CD4-positive, CD25-positive, alpha-beta regulatory T cell (primary cell): ENCODE results near the gene COL4A1. TPM values are rescaled to one million over a fixed set of nuclear protein-coding genes. Genes with fewer than 3 reads are reported as not detected.

Experiments
- ATAC-seq, 2 donors: fragments of 150-1000 bp; cut with Tn5 transposase; one replicate each; pipeline ENCODE4 v1.10.0; 2021; ENCODE audit warnings: low read depth in 2 of 2, moderate number of reproducible peaks in 2 of 2, moderate library complexity in 1 of 2
- DNase-seq, 3 donors: peaks; one replicate each; pipeline versions ENCODE4 v3.0.0 to v3.0.0-alpha.2; 2012 to 2022; ENCODE audit warnings: mixed read lengths in 1 of 3
- H3K27ac ChIP-seq: one replicate; pipeline ENCODE4 v1.7.0; 2013; ENCODE audit warnings: mild to moderate bottlenecking, low read length; ENCODE audit not compliant: insufficient read depth, poor library complexity, severe bottlenecking
- H3K27me3 ChIP-seq: one replicate; pipeline ENCODE4 v1.7.0; 2013; ENCODE audit warnings: low read length; ENCODE audit not compliant: control insufficient read depth, insufficient read depth
- H3K36me3 ChIP-seq: one replicate; pipeline ENCODE4 v1.7.0; 2013; ENCODE audit warnings: mild to moderate bottlenecking, low read length, moderate library complexity; ENCODE audit not compliant: control insufficient read depth, insufficient read depth
- H3K4me1 ChIP-seq: 2 replicates; pipeline ENCODE4 v1.7.0; 2013; ENCODE audit warnings: mild to moderate bottlenecking, low read length; ENCODE audit not compliant: insufficient read depth, control insufficient read depth, poor library complexity, severe bottlenecking
- H3K4me3 ChIP-seq: one replicate; pipeline ENCODE4 v1.7.0; 2013; ENCODE audit warnings: low read depth, mild to moderate bottlenecking, low read length, moderate library complexity
- H3K9me3 ChIP-seq, 2 experiments: 1 replicate in 1 of 2; 2 replicates in 1 of 2; pipeline ENCODE4 v1.7.0; 2013; ENCODE audit warnings: low read length in 2 of 2, mild to moderate bottlenecking in 1 of 2, moderate library complexity in 1 of 2; ENCODE audit not compliant: control insufficient read depth in 2 of 2
- H3K27ac Mint-ChIP-seq, 3 donors: one replicate each; pipeline ENCODE4 v1.8.0; 2020 to 2022; ENCODE audit warnings: mild to moderate bottlenecking in 3 of 3, mixed read lengths in 3 of 3, moderate library complexity in 2 of 3
- H3K27me3 Mint-ChIP-seq: one replicate; pipeline ENCODE4 v1.8.0; 2022; ENCODE audit warnings: mild to moderate bottlenecking, mixed read lengths
- H3K36me3 Mint-ChIP-seq: one replicate; pipeline ENCODE4 v1.8.0; 2020; ENCODE audit warnings: mixed read lengths
- H3K4me1 Mint-ChIP-seq, 4 donors: one replicate each; pipeline ENCODE4 v1.8.0; 2020 to 2022; ENCODE audit warnings: mixed read lengths in 4 of 4, mild to moderate bottlenecking in 1 of 4
- H3K4me3 Mint-ChIP-seq, 4 donors: one replicate each; pipeline ENCODE4 v1.8.0; 2020 to 2022; ENCODE audit warnings: mild to moderate bottlenecking in 4 of 4, mixed read lengths in 4 of 4, moderate library complexity in 3 of 4
- H3K9me3 Mint-ChIP-seq, 7 donors: one replicate each; pipeline ENCODE4 v1.8.0; 2020 to 2022; ENCODE audit warnings: mixed read lengths in 7 of 7, mild to moderate bottlenecking in 3 of 7, moderate library complexity in 2 of 7
- polyA plus RNA-seq, 4 donors: library from polyadenylated mRNA; unstranded; fragments of 300-500 nt; fragmentation: Illumina TruSeq; gene quantifications; one replicate each; pipeline ENCODE4 v1.2.3, GENCODE V29; 2021
- total RNA-seq: library from RNA; stranded (reverse); gene quantifications from one replicate; pipeline ENCODE4 v1.2.3, GENCODE V29; 2022

Gene COL4A1
- total and polyA plus RNA-seq, 5 donors from 2014 or later, result not detected

DNA sequence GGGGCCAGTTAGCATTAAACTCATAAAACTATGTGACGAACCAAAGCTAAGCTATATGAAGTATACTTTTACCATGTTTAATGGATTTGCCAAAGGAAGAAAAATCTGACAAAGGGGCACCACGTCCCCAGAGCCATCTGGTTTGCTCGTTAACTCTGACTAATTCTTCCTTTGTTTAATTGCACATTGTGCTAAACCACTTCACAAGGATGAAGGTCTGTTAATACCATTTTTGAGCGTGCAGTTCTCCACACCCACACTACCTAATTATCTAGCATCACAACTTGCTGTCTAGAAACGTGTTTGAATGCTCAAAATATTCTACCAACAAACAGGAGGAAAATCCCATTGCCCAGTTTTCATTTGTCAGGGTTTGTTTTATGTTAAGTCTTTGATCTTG, 74.8 kb downstream of the COL4A1 start:
- no peak overlapping the region for H3K4me3 ChIP-seq
- H3K27ac Mint-ChIP-seq, result no peak overlapping the region
- H3K9me3 ChIP-seq, result no peaks in the 10 kb centered on the region
- H3K9me3 Mint-ChIP-seq, result peaks cover 0 to 2% (median 0%) of the 10 kb centered on the region in 7 donors
- no peaks in the 10 kb centered on the region for H3K27me3 ChIP-seq
- no peaks in the 10 kb centered on the region for H3K36me3 ChIP-seq
- H3K36me3 Mint-ChIP-seq, result no peaks in the 10 kb centered on the region
- H3K27me3 Mint-ChIP-seq, result peaks cover 4% of the 10 kb centered on the region
- H3K27ac ChIP-seq, result no peak overlapping the region
- no peak overlapping the region for H3K4me3 Mint-ChIP-seq
- DNase-seq (no peak), ATAC-seq (no peak)
- no peaks in the 10 kb centered on the region for H3K4me1 Mint-ChIP-seq
- no peaks in the 10 kb centered on the region for H3K4me1 ChIP-seq

GRCh38 chr13:110231348-110232047, 75.5 kb downstream of the COL4A1 start:
- no peaks in the 10 kb centered on the region for H3K4me1 ChIP-seq
- Mint-ChIP-seq H3K27ac (no peak overlapping the region), H3K9me3 (peaks cover 0 to 2% (median 0%) of the 10 kb centered on the region in 7 donors), H3K36me3 (no peaks in the 10 kb centered on the region), H3K4me3 (no peak overlapping the region), H3K4me1 (no peaks in the 10 kb centered on the region), H3K27me3 (peaks cover 4% of the 10 kb centered on the region)
- no peaks in the 10 kb centered on the region for H3K27me3 ChIP-seq
- H3K9me3 ChIP-seq, result no peaks in the 10 kb centered on the region
- no peak overlapping the region for H3K4me3 ChIP-seq
- H3K36me3 ChIP-seq, result no peaks in the 10 kb centered on the region
- no peak overlapping the region for H3K27ac ChIP-seq
- no peak for ATAC-seq
- no peak for DNase-seq

GRCh38 chr13:110230661-110231347, 76.2 kb downstream of the COL4A1 start:
- no peak overlapping the region for H3K27ac ChIP-seq
- no peak for DNase-seq
- Mint-ChIP-seq H3K9me3 (peaks cover 0 to 2% (median 0%) of the 10 kb centered on the region in 7 donors), H3K27ac (no peak overlapping the region), H3K36me3 (no peaks in the 10 kb centered on the region), H3K4me3 (no peak overlapping the region), H3K4me1 (no peaks in the 10 kb centered on the region), H3K27me3 (peaks cover 4% of the 10 kb centered on the region)
- H3K4me1 ChIP-seq, result no peaks in the 10 kb centered on the region
- no peaks in the 10 kb centered on the region for H3K9me3 ChIP-seq
- H3K36me3 ChIP-seq, result no peaks in the 10 kb centered on the region
- H3K27me3 ChIP-seq, result no peaks in the 10 kb centered on the region
- no peak for ATAC-seq
- no peak overlapping the region for H3K4me3 ChIP-seq

DNA sequence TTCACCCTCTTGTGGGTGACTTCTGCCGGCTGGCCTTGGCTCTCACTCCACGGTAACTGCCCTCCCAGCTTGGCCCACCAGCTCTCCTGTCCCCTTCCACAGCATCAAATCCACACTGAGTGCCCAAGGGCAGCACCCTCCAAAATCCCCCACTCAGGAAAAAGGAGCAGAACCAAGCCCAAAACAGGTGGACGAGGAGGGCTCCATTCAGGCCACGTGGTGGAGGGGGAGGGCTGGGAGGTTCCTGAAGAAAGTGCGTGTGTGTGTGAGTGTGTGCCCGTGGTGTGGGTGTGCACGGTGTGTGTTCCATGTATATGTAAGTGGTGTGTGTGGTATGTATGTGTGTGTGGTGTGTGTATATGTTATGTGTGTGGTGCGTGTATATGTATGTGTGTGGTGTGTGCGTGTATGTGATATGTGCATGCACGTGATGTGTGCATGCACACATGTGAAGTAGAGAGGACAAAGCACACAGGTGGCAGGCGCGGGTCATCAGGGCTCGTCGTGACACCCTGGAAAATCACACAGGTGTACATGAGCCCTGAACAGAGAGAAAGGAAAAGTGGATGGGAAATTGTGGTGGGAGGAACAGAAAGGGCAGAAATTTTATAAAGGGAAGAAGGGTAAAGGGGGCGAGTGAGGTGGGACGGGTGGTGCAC, 76.9 kb downstream of the COL4A1 start:
- H3K4me1 Mint-ChIP-seq, result no peaks in the 10 kb centered on the region
- peaks cover 0 to 2% (median 0%) of the 10 kb centered on the region in 7 donors for H3K9me3 Mint-ChIP-seq
- no peaks in the 10 kb centered on the region for H3K27me3 ChIP-seq
- H3K36me3 ChIP-seq, result no peaks in the 10 kb centered on the region
- no peak overlapping the region for H3K27ac Mint-ChIP-seq
- no peak overlapping the region for H3K4me3 Mint-ChIP-seq
- DNase-seq, result no peak
- H3K27ac ChIP-seq, result no peak overlapping the region
- H3K27me3 Mint-ChIP-seq, result peaks cover 4% of the 10 kb centered on the region
- H3K4me1 ChIP-seq, result no peaks in the 10 kb centered on the region
- no peak overlapping the region for H3K4me3 ChIP-seq
- H3K36me3 Mint-ChIP-seq, result no peaks in the 10 kb centered on the region
- no peaks in the 10 kb centered on the region for H3K9me3 ChIP-seq
- no peak for ATAC-seq

- no peaks in the 10 kb centered on the region for H3K4me1 ChIP-seq
- H3K4me3 Mint-ChIP-seq, result no peak overlapping the region
- H3K36me3 ChIP-seq, result no peaks in the 10 kb centered on the region
- peaks cover 4% of the 10 kb centered on the region for H3K27me3 Mint-ChIP-seq
- H3K4me3 ChIP-seq, result no peak overlapping the region
- no peak for DNase-seq
- H3K27ac ChIP-seq, result no peak overlapping the region
- H3K27me3 ChIP-seq, result no peaks in the 10 kb centered on the region
- no peak for ATAC-seq
- H3K27ac Mint-ChIP-seq, result no peak overlapping the region
- peaks cover 0 to 2% (median 0%) of the 10 kb centered on the region in 7 donors for H3K9me3 Mint-ChIP-seq
- no peaks in the 10 kb centered on the region for H3K9me3 ChIP-seq
- no peaks in the 10 kb centered on the region for H3K36me3 Mint-ChIP-seq
- H3K4me1 Mint-ChIP-seq, result no peaks in the 10 kb centered on the region
Observed at GRCh38 chr13:110228936-110229904, 77.7 kb downstream of the COL4A1 start.

- Mint-ChIP-seq H3K27ac (no peak overlapping the region), H3K4me3 (no peak overlapping the region), H3K27me3 (peaks cover 8% of the 10 kb centered on the region), H3K4me1 (no peaks in the 10 kb centered on the region), H3K36me3 (no peaks in the 10 kb centered on the region), H3K9me3 (peaks cover 0 to 2% (median 0%) of the 10 kb centered on the region in 7 donors)
- Histone ChIP-seq H3K27ac (no peak overlapping the region), H3K4me1 (no peaks in the 10 kb centered on the region), H3K27me3 (no peaks in the 10 kb centered on the region), H3K9me3 (no peaks in the 10 kb centered on the region), H3K36me3 (no peaks in the 10 kb centered on the region), H3K4me3 (no peak overlapping the region)
- DNase-seq (no peak), ATAC-seq (no peak)
Observed at GRCh38 chr13:110227864-110228643, 78.9 kb downstream of the COL4A1 start.

DNA sequence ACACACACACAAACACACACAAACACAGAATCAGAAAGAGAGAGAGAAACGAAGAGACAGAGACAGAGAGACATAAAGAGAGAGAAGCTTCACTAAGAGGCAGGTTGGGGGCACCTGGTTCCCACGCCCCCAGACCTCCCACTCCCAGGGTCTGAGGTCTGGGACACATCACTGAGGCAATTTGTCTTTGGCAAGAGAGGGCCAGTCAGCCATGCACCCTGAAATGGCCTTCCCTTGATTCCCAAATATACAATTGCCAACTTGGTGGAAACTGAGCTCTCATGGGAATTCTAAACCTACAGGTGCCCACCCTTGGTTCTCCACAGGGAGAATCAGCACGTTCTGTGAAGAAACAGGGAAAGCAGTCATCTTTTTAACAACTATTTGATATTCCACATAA, 79.5 kb downstream of the COL4A1 start:
- Histone ChIP-seq H3K27ac (no peak overlapping the region), H3K36me3 (no peaks in the 10 kb centered on the region), H3K4me1 (no peaks in the 10 kb centered on the region), H3K9me3 (no peaks in the 10 kb centered on the region), H3K27me3 (no peaks in the 10 kb centered on the region), H3K4me3 (no peak overlapping the region)
- ATAC-seq, result no peak
- H3K27ac Mint-ChIP-seq, result no peak overlapping the region
- H3K4me1 Mint-ChIP-seq, result no peaks in the 10 kb centered on the region
- no peak overlapping the region for H3K4me3 Mint-ChIP-seq
- no peaks in the 10 kb centered on the region for H3K36me3 Mint-ChIP-seq
- H3K9me3 Mint-ChIP-seq, result peaks cover 0 to 2% (median 0%) of the 10 kb centered on the region in 7 donors
- no peak for DNase-seq
- peaks cover 8% of the 10 kb centered on the region for H3K27me3 Mint-ChIP-seq
